SH-SY5Y (cell line): ENCODE results near the gene TMEM120B.

ENCODE experiments used
- GATA2 ChIP-seq: IDR thresholded peaks from 2 replicates; pipeline ENCODE4 v1.6.1; 2011; ENCODE audit warnings: mild to moderate bottlenecking, low read depth, low read length
- GATA3 ChIP-seq: IDR thresholded peaks from 2 replicates; pipeline ENCODE4 v1.6.1; 2011; ENCODE audit warnings: low read depth, mild to moderate bottlenecking, low read length, moderate library complexity

DNA sequence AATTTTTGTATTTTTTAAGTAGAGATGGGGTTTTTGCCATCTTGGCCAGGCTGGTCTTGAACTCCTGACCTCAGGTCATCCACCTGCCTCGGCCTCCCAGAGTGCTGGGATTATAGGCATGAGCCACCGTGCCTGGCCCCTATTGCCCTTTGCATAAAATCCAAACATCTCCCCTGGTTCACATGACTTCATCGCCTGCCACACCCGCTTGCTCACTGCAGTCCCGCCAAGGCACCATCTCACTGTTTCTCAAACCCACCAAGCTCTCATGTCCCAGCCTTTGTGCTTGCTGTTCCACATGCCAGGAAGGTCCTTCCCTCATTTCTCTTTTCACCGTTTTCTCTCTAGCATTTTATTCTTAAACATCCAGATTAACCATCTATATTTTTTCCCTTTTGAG is 71.2 kb downstream of the TMEM120B start:
- TF ChIP-seq GATA2 (no peak), GATA3 (no peak)
